Activated CD8-positive, alpha-beta memory T cell treated with anti-CD3 and anti-CD28 coated beads, Interleukin-2, amount 50 U/mL, for 1 hour (primary cell): ENCODE measurements around the gene DDX24.

Experiments
- DNase-seq: peaks from one replicate; pipeline ENCODE4 v3.0.0-alpha.2; 2020; ENCODE audit errors: extremely low read depth

DDX24 gene, protein sequence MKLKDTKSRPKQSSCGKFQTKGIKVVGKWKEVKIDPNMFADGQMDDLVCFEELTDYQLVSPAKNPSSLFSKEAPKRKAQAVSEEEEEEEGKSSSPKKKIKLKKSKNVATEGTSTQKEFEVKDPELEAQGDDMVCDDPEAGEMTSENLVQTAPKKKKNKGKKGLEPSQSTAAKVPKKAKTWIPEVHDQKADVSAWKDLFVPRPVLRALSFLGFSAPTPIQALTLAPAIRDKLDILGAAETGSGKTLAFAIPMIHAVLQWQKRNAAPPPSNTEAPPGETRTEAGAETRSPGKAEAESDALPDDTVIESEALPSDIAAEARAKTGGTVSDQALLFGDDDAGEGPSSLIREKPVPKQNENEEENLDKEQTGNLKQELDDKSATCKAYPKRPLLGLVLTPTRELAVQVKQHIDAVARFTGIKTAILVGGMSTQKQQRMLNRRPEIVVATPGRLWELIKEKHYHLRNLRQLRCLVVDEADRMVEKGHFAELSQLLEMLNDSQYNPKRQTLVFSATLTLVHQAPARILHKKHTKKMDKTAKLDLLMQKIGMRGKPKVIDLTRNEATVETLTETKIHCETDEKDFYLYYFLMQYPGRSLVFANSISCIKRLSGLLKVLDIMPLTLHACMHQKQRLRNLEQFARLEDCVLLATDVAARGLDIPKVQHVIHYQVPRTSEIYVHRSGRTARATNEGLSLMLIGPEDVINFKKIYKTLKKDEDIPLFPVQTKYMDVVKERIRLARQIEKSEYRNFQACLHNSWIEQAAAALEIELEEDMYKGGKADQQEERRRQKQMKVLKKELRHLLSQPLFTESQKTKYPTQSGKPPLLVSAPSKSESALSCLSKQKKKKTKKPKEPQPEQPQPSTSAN

DNA sequence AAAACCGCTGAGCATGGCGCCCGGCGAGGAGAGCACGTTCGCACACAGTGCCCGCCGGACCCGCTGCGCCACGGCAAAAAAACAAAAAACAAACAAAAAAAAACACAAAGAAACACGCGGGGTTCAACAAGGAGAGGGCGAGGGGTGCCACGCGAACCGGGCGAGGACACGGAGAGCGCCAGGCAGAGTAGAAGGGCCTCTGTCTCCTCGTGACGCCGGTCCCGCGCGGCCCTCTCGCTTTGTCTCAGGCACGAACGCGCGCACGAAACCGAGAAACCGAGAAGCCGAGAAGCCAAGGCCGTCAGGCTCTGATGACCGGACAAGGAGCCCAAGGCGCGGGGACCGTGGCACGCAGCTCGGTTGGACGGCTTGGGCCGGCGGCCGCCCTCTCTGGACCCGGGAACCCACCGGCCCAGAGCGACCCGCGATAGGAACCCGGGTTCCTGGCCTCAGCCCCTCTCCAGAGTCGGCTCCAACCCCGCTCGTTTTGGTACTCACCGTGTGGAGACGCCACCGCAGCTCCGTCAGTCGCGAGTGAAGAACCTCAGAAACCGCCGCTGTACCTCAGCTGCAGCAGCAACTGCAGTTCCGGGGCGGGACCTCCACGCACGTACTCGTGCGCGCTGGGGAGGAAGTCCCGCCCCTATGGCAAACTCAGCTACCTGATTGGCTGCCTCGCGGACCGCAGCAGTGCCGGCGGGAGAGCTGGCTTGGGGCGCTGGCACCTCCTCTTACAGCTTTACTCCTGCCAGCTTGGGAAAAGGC is at the start of gene DDX24, which contains the start of gene IFI27L1:
DDX24 (minus strand) TSS at position 582 of the 765 bp plus-strand sequence. CDS start 1,460 bp downstream, outside the sequence.
IFI27L1 (plus strand) TSS at position 690 of the 765 bp plus-strand sequence. CDS start 15,628 bp downstream, outside the sequence.
- DNase-seq, result peak; percentile 85

DNA sequence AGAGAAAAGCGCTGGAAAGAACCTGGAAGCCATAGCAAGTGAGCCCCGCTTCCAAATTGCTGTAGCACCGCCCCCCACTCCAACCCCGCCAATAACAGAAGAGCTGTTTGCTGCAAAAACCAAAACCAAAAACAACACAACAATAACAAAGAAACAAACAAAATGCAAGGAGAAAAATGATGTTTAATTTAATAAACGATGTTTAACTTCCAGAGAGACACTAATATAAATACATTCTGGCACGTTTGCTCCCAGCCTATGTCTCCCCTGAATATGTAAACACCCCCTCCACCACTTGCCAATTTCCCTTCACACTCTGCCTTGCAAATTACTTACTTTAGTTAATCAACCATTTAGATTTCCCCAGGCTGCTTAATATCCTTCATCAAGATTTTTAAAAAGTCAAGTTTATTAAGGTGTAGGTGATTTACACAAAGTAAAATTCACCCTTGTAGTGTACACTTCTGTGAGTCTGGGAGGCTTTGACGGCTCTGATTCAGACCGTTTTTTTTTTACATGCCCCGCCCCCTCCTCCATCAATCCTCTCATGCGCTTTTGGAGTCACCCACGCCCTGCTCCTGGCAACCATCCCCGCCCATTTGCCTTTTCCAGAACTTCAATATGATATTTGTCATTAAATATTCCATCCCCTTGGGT is 48.9 kb upstream of the DDX24 start:
- DNase-seq, result no peak

DNA sequence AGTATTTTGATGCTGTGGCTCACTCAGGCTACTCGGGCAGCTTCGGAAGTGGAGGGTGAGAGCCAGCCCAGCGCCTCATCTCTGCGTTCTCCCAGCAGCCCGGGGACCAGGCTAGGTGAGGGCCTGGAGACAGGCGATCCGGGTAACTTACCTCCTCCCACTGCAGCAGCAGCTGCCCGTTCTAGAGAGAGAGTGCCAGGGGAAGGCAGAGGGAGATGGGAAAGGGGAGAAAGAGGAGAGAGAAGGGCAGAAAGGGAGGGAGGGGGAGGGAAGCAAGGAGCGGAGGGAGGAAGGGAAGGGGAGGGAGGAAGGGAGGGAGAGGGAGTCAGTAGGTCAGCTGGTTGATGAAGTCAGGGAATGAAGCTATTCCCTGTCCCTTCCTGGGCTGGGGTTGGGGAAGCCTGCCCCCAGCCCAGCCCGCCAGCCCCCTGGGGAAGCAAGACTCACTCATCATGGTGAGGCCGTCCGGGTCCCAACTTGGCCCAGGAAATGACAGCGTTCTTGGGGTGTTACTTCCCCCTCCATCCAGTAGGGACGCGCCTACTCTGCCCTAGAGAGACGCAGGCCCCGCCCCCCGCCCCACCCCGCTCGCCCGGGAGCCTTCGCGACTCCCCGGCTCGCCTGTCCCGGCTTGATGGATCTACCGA is 48.2 kb upstream of the DDX24 start, which contains the start of gene IFI27L2:
IFI27L2 (minus strand) TSS at position 494 of the 647 bp plus-strand sequence; CDS start at position 454, 40 bp downstream.
- peak; percentile 22 for DNase-seq

DNA sequence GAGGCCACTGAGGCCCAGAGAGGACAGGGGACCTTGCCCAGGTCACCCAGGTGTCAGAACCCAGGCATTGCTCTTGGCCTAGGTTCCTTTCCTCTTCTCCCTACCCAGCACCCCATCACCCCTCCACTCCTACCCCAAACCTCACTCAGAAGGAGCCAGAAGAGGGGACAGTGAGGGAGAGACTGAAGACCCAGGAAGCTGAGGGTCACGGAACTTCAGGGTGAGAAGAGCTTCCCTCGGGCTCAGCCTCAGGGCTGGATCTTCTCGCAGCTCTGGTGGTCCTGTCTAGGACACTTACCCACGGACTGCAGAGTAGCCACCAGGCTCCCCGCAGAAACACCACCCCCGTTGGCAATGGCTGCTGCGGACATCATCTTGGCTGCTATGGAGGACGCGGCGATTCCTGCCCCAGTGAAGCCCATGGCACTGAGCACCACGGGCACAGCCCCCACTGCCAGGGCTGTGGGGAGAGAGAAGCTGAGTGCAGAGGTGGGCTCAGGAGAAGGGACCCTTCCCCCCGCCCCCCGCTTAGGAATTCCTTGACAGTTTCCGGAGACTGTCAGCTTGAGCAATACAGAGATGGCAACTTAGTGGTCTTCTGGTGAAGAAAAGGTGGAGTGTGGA is 47.3 kb upstream of the DDX24 start:
- DNase-seq, result no peak

DNA sequence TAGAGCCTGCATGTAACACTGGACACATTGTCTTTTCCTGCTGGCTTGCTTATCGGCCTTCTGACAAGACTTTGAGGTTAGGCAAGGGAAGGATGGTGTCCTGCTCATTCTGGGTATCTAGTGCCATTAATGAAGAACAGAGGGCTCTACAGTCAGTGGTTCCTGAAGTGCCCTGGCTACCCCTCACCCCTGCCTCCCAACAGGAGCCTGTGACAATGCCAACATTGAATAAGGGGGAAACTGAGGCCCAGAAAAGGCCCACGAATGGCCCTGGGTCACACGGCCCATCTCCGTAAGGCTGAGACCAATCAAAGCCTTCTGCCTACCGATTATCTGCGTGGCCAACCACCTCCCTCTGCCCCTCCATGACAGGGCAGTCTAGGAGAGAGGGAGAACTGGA is 46.3 kb upstream of the DDX24 start:
- no peak for DNase-seq

DNA sequence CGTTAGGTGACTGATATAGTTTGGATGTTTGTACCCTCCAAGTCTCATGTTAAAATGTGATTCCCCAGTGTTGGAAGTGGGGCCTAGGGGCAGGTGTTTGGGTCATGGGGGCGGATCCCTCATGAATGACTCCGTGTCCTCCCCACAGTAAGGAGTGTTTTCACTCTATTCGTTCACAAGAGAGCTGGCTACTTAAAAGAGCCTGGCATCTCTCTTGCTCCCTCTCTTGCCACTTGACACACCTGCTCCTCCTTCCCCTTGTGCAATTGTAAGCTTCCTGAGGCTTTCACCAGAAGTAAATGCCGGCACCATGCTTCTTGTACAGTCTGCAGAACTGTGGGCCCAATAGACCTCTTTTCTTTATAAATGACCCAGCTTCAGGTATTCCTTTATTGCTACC is 45.8 kb upstream of the DDX24 start:
- DNase-seq, result no peak

DNA sequence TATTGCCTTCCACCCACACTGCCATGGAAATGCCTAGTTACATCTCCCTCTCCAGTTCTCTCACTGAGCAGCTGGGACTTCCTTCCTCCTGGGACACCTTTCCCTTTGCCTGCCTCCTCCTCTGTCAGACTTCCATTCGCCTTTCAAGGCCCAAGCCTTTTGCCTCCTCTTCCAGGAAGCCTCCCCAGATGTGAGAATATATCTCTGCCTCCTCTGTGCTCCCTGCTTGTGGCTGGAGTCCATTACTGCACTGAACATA is 45.3 kb upstream of the DDX24 start:
- DNase-seq, result no peak

DNA sequence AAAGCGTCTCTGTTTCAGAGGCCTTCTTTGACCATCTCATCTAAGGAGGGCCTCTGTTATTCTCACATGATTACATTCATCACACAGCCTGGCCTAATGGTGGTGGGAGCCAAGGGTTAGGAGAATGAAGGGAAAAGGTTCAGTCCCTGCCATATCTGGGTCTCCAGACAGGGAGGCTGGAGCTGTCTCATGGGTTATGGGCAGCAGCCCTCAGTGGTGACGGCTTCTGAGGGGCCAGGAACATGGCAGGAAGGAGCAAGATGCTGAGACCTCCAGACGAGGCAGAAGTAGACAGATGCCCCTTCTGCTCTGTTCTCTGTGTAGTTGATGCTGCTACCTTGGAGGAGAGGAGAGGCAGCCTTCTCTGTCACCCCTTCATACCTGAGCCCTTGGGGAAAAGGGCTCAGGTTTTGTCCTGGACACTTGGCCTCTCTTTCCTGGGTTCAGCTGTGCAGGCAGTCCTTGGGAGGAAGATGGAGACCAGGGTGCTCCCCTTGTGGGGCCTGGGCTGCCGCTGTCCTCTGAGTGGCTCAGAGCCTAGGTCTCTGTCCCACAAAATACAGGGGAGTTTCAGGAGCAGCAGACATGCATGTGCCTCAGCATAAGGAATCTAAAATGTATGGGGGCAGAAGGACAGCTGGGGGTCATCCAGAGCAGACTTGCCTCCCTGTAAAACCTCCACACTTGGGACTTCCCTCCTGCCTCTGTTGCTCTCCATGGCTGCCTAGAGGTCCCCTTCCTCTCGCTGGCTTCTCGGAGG is 44.8 kb upstream of the DDX24 start:
- DNase-seq, result no peak

DNA sequence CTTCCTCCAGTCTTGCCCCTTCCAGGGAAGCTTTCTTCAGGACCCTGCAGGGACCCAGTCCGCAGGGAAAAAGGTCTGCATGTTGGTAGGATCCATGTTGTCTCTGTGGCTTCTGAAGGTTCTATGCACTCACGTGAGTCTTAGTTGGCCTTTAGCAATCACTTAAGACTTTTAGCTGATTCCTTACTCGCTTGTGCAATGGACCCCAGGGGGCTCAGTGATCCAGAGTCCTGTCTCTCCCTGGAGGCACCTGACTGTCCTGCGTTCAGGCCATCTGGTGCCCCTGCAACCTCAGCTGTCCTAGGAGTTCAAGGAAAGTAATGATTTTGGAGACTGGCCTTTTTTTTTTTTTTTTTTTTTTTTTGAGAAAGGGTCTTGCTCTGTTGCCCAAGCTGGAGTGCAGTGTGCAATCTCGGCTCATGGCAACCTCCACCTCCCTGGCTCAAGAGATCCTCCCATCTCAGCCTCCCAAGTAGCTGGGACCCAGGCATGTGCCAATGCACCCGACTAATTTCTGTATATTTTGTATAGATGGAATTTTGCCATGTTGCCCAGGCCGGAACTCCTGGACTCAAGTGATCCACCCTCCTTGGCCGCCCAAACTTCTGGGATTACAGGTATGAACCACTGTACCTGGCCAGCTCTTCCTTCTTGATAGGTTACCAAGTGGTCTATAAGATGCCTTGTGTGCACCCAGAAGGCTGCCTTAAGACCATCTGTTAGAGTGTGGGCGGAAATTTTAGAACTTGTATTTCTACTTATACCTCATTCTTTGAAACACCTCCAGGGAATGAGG is 43.8 kb upstream of the DDX24 start:
- DNase-seq, result no peak

DNA sequence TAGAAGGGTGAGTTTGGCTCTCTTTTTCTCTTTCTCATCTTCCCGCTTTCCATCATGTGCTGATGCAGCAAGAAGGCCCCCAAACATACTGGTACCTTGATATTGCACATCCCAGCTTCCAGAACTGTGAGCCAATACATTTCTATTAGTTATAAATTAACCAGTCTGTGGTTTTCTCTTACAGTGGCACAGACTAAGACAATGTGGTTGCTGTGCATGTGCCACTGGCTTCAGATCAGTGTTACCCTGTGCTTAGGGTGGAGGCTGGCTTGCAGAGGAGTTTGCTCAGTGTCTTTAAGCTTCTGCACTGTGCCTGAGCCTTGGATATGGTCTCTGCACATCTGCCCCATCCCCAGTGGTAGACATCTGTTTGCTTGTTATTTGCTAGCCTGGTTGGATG is 42.9 kb upstream of the DDX24 start:
- DNase-seq, result no peak

DNA sequence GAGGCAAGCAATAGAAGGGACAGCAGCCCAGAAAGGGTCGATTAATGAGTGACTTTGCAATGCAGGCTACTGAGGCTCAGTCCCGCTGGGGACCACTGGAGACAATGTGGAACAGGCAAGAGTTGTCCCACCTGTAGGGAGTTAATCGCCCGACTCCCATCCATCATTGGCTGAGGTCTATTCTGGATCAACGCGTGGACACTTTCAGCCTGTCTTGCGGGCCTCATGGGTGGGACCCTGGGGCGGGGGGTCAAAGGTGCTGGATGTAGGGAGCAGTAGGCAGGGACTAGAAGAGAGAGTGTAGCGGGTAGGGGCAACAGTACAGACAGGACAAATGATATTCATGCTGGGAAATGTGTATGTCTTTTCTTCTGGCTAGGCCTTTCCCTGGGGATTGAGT is 42.3 kb upstream of the DDX24 start:
- no peak for DNase-seq

DNA sequence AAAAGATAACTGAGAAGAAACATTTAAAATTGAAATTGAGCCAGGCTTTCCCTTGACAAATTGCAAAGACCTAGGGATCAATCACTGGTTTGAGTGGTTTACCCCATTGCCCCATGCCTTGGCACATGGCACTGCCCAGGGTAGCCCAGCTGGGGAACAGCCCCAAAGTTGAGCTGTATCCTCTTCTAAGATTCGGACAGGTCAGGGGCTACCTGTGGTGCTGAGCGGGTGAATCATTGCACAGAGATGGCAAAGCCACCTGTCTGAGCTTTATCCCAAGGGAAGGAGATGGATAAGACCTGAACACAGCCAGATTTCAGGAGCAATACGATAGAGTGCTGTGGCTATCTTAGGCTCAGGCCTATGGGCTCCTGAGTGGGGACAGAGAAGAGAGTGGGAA is 41.4 kb upstream of the DDX24 start:
- DNase-seq, result no peak

DNA sequence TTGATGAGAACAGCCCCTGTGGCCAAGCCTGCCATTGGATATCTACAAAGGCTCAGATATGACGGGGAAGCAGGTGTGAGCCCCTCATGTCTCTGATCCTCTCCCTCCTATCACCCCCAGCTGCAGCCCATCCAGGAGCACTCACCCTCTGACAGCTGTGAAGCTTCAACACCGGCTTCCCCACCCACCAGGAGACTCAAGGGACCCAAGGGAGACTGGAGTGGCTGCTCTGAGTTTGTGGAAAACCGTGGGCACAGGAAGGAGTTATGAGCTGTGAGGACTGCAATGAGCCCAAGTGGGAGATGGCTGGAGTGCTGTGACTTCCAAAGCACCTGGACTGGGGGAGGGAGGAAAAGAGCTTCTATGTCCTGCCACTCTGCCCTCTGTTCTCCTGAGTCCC is 40.5 kb upstream of the DDX24 start:
- no peak for DNase-seq

DNA sequence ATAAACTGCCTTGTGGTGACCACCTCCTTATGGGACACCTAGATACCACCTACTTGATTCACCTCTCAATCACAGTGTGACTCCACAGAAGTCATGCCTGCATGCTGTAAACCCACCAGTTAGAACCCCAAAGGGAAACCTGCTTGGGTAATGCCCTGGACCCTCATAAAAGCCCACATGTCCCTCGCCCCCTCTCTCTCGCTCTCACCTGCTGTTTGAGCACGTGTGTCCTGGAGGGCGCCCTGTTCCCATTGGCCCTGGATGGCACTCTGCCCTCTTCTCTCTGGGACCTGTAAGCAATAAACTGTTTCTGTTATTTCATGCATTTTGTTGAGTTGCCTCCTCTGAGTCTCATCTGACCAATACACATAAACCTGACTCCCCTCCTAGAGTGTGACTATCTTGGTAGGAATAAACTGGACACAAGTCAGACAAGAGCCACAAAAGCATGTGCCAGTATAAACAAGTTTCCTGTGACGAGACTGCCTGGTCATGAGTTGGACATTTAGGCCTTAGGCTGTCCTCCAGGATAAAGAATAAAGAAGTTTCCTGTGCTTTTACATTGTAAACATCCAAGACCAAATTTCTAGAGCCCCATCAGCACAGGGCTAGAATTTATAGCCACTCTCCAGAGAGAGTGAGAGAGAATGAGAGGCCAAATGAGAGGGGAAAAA is 39.8 kb upstream of the DDX24 start:
- no peak for DNase-seq

DNA sequence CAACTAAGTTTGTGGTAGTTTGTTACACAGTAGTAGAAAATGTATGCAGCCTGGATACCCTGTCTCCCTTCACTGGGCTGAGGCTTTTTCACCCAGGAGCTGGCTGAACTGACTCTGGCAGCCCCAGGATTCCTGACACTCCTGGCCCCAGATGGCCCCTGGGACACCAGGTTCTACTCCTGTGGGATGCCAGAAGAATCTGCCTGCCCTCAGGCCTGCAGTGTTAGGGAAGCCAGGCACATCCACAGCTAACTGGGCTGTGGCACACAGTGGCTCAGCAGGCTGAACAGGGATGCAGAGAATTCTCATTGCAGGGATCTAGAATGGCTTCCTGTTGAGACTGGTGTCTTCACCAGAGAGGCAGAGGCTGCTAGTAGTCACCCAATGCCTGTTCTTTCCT is 38.1 kb upstream of the DDX24 start:
- no peak for DNase-seq

DNA sequence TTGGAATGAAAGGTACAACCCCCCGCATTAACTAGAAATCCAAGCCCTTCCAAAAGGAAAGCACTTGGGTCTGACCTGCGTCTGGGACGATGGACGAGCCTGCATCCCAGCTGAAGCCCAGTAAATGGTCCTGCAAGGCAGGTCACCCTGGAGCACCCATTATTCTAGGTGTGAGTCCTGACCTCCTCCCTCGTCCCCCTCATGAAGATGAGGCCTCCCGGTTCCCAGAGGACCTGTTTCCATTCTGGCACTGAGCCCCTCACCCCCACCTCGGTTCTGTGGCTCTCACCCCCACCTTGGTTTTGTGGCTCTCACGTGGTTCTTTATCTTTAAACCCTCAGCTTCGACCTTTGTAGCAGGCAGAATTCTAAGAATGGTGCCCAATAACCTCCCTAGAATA is 36.9 kb upstream of the DDX24 start:
- DNase-seq, result no peak

DNA sequence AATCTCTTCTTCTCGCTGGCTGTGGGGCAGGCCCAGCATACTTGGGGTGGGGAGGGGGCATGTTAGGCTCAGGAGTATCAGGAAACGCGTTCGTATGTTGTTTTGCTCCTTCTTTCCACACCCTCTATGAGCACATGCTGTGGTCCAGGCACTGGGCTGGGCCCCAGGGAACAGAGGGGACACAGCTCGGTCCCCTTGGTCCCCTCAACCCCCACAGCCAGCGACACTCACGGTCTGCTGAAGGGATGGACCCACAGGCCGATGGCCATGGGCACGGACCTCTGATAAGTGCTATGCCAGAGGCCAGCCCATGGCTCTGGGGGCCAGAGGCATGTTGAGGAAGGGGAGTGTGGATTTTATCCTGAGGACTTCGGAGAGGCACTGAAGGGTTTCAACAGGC is 35.7 kb upstream of the DDX24 start:
- DNase-seq, result no peak

DNA sequence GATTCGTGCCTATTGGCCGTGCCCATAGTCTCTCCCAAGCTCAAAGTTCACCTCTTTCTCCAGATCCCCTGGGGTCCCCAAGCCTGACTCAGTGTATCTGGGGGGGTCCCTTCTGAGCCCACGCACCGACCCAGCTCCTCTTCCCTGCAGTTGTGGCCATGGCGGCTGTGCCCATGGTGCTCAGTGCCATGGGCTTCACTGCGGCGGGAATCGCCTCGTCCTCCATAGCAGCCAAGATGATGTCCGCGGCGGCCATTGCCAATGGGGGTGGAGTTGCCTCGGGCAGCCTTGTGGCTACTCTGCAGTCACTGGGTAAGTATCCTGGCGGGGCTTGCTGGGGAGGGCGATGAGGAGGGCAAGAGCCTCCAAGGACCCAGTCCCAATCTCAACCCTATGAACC is 34.6 kb upstream of the DDX24 start:
- DNase-seq, result no peak
